Esophagus squamous epithelium (tissue), 4 donors: Measurements from ENCODE around the gene FAM171A1.

Experiments
- CTCF ChIP-seq, 6 experiments: fragments of 450-650 bp in 4 of 6; fragments of 200-600 bp in 2 of 6; sonication (generic) in 2 of 6; IDR thresholded peaks; one replicate each; pipeline ENCODE4 v1.5.1; 2016 to 2019; ENCODE audit warnings: antibody characterized with exemption in 6 of 6, mild to moderate bottlenecking in 4 of 6, moderate library complexity in 4 of 6
- POLR2A ChIP-seq, 4 donors: fragments of 450-650 bp; IDR thresholded peaks; one replicate each; pipeline ENCODE4 v1.6.1; 2017; ENCODE audit warnings: antibody characterized with exemption in 4 of 4, mild to moderate bottlenecking in 4 of 4, moderate library complexity in 3 of 4

DNA sequence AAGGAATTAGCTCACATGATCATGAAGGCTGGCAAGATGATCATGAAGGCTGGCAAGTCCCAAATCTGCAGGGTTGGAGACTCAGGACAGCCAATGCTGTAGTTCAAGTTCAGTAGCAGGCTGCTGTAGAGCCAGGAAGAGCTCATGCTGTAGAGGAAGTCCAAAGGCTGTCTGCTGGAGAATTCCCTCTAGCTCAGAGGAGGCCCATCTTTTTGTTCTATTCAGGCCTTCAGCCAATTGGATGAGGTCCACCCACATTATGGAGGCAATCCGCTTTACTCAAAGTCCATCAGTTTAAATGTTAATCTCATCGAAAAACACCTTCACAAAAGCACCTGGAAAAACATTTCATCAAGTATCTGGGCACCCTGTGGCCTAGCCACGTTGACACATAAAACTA, 24.8 kb upstream of the FAM171A1 start:
- no peak for TF ChIP-seq CTCF (IDR thresholded peaks at IDR 0.05)
- no peak for TF ChIP-seq POLR2A (IDR thresholded peaks at IDR 0.05)
